ENCODE data around the gene IFNA7.
"Not testable (repeated sequence)": the region's sequence is repeated elsewhere in the genome, so short reads cannot be mapped to it uniquely, and the experiment has no call there.

GRCh38 chr9:21166560-21166959 is 35.4 kb downstream of the IFNA7 start, which contains the start of gene IFNA21:
- TF ChIP-seq JUND (IDR thresholded peaks at IDR 0.05); EP300 (IDR thresholded peaks at IDR 0.05; ENCODE audit: borderline replicate concordance in 1 of 2, low read depth in 1 of 2, low read length in 1 of 2); TAF1 (IDR thresholded peaks at IDR 0.05; ENCODE audit: borderline replicate concordance, low read depth, low read length); USF1 (IDR thresholded peaks at IDR 0.05; ENCODE audit: borderline replicate concordance, low read depth); CTCF (IDR thresholded peaks at IDR 0.05); YY1 (IDR thresholded peaks at IDR 0.05; ENCODE audit: low read depth); SIN3A (IDR thresholded peaks at IDR 0.05; ENCODE audit: borderline replicate concordance, low read depth, low read length); RAD21 (IDR thresholded peaks at IDR 0.05; ENCODE audit: low read length); MXI1 (IDR thresholded peaks at IDR 0.05; ENCODE audit: low read depth, low read length); RFX5 (IDR thresholded peaks at IDR 0.05; ENCODE audit: low read length); FOXM1 (IDR thresholded peaks at IDR 0.05; ENCODE audit: low read depth); ZBTB33 (IDR thresholded peaks at IDR 0.05; ENCODE audit: borderline replicate concordance, low read depth); SMC3 (IDR thresholded peaks at IDR 0.05; ENCODE audit: low read depth, low read length): not testable (repeated sequence)
